GM20000 (cell line): Measurements from ENCODE around the gene KNSTRN.

ENCODE experiments used
- DNase-seq: peaks from one replicate; pipeline ENCODE4 v3.0.0; 2012; ENCODE audit warnings: low spot score
- CTCF ChIP-seq: IDR thresholded peaks from 2 replicates; pipeline ENCODE4 v1.5.1; 2012; ENCODE audit warnings: mild to moderate bottlenecking, control low read depth; ENCODE audit errors: extremely low read depth, missing control alignments

The KNSTRN gene

GRCh38 chr15:40428185-40428584 lies 45.7 kb downstream of the KNSTRN start:
- no peak for DNase-seq
- TF ChIP-seq CTCF = no peak

GRCh38 chr15:40429068-40429710 lies 46.7 kb downstream of the KNSTRN start:
- DNase-seq = no peak
- TF ChIP-seq CTCF = no peak

- no peak for TF ChIP-seq CTCF
- DNase-seq = no peak
Observed at GRCh38 chr15:40430271-40430805, 47.8 kb downstream of the KNSTRN start.

- no peak for DNase-seq
- no peak for TF ChIP-seq CTCF
Observed at GRCh38 chr15:40435023-40435709, 52.6 kb downstream of the KNSTRN start.

- DNase-seq = no peak
- TF ChIP-seq CTCF = no peak
Observed at GRCh38 chr15:40435710-40436089, 53.2 kb downstream of the KNSTRN start.

- TF ChIP-seq CTCF = no peak
- peak; percentile 52 for DNase-seq
Observed at GRCh38 chr15:40436116-40436891, 53.8 kb downstream of the KNSTRN start.
